Neural cell (in vitro differentiated cells): Measurements from ENCODE around the gene PCDH9. TPM values are rescaled to one million over a fixed set of nuclear protein-coding genes. Genes with fewer than 3 reads are reported as not detected.

ENCODE experiments used
- H2AFZ ChIP-seq: fragments of 200-600, 300-800 bp; sonication (generic), shearing (Covaris generic); 2 replicates; pipeline ENCODE4 v1.6.0; 2014; ENCODE audit warnings: low read depth, mild to moderate bottlenecking, antibody characterized with exemption, low read length, moderate library complexity
- H3F3A ChIP-seq: fragments of 200-600 bp; shearing (Covaris generic); 2 replicates; pipeline ENCODE4 v1.6.1; 2016; ENCODE audit warnings: mild to moderate bottlenecking, moderate library complexity, mixed read lengths, antibody characterized with exemption, low read length; ENCODE audit not compliant: insufficient read depth, poor library complexity, severe bottlenecking
- H3K27ac ChIP-seq: fragments of 200-600, 300-800 bp; sonication (generic), shearing (Covaris generic); 2 replicates; pipeline ENCODE4 v1.5.1; 2014; ENCODE audit warnings: mild to moderate bottlenecking, low read length, moderate library complexity
- H3K27me3 ChIP-seq: fragments of 300-800, 200-600 bp; sonication (generic), shearing (Covaris generic); 2 replicates; pipeline ENCODE4 v1.6.0; 2014; ENCODE audit warnings: mild to moderate bottlenecking, low read depth, low read length, moderate library complexity; ENCODE audit not compliant: insufficient read depth
- H3K36me3 ChIP-seq: fragments of 300-800, 200-600 bp; sonication (generic), shearing (Covaris generic); 2 replicates; pipeline ENCODE4 v1.5.1; 2014; ENCODE audit warnings: mild to moderate bottlenecking, antibody characterized with exemption, low read length, moderate library complexity; ENCODE audit not compliant: insufficient read depth
- H3K4me2 ChIP-seq: fragments of 300-800, 200-600 bp; sonication (generic), shearing (Covaris generic); 2 replicates; pipeline ENCODE4 v1.6.0; 2014; ENCODE audit warnings: mild to moderate bottlenecking, low read length
- H3K4me3 ChIP-seq: fragments of 300-800, 200-600 bp; sonication (generic), shearing (Covaris generic); 2 replicates; pipeline ENCODE4 v1.5.1; 2014; ENCODE audit warnings: mild to moderate bottlenecking, low read length, moderate library complexity
- H3K79me2 ChIP-seq: fragments of 200-600 bp; shearing (Covaris generic); replicated peaks from 2 replicates; pipeline ENCODE4 v1.6.0; 2014; ENCODE audit warnings: mild to moderate bottlenecking, low read length, moderate library complexity; ENCODE audit not compliant: insufficient read depth
- H3K9ac ChIP-seq: fragments of 300-800, 200-600 bp; sonication (generic), shearing (Covaris generic); 2 replicates; pipeline ENCODE4 v1.6.1; 2016; ENCODE audit warnings: mild to moderate bottlenecking, low read length, mixed read lengths
- H3K9me2 ChIP-seq: fragments of 200-600 bp; shearing (Covaris generic); 2 replicates; pipeline ENCODE4 v1.6.1; 2016; ENCODE audit warnings: mild to moderate bottlenecking, low read length, mixed read lengths; ENCODE audit not compliant: insufficient read depth
- H3K9me3 ChIP-seq: fragments of 200-600, 300-800 bp; sonication (generic), shearing (Covaris generic); 2 replicates; pipeline ENCODE4 v1.6.1; 2016; ENCODE audit warnings: mild to moderate bottlenecking, mixed run types, low read length, moderate library complexity, mixed read lengths
- H4K20me1 ChIP-seq: fragments of 200-600 bp; shearing (Covaris generic); 2 replicates; pipeline ENCODE4 v1.6.1; 2016; ENCODE audit warnings: mild to moderate bottlenecking, mixed run types; ENCODE audit not compliant: insufficient read depth
- EP300 ChIP-seq: fragments of 450-650 bp; conservative IDR thresholded peaks from 2 replicates; pipeline ENCODE4 v1.6.1; 2014; ENCODE audit warnings: antibody characterized with exemption, mild to moderate bottlenecking, moderate library complexity; ENCODE audit not compliant: poor library complexity, severe bottlenecking
- EZH2 ChIP-seq: fragments of 200-600, 300-800 bp; shearing (Covaris generic), sonication (generic); IDR thresholded peaks from 2 replicates; pipeline ENCODE4 v1.6.1; 2014; ENCODE audit warnings: antibody characterized with exemption, low read length, borderline replicate concordance, mild to moderate bottlenecking; ENCODE audit not compliant: insufficient read depth, poor library complexity, severe bottlenecking
- MXI1 ChIP-seq: fragments of 450-650 bp; conservative IDR thresholded peaks from 2 replicates; pipeline ENCODE4 v1.6.1; 2014; ENCODE audit warnings: antibody characterized with exemption, mild to moderate bottlenecking; ENCODE audit not compliant: poor library complexity, severe bottlenecking
- POLR2AphosphoS5 ChIP-seq: IDR thresholded peaks from 2 replicates; pipeline ENCODE4 v1.6.1; 2012
- RAD21 ChIP-seq: fragments of 450-650 bp; conservative IDR thresholded peaks from 2 replicates; pipeline ENCODE4 v1.6.1; 2014; ENCODE audit warnings: antibody characterized with exemption, mild to moderate bottlenecking, moderate library complexity
- SMC3 ChIP-seq: fragments of 450-650 bp; conservative IDR thresholded peaks from 2 replicates; pipeline ENCODE4 v1.6.1; 2014; ENCODE audit warnings: antibody characterized with exemption, mild to moderate bottlenecking, moderate library complexity; ENCODE audit not compliant: poor library complexity
- TAF1 ChIP-seq: IDR thresholded peaks from 2 replicates; pipeline ENCODE4 v1.6.1; 2012; ENCODE audit warnings: low read depth
- polyA plus RNA-seq: library from polyadenylated mRNA; depleted of rRNA; stranded (reverse); fragments of >200 nt; gene quantifications from 2 replicates; pipeline ENCODE4 v1.2.3, GENCODE V29; 2014
- TF ChIP-seq, protein P1 (sequence below): fragments of 450-650 bp; IDR thresholded peaks from 2 replicates; pipeline ENCODE4 v1.5.1; 2014; ENCODE audit warnings: antibody characterized with exemption, mild to moderate bottlenecking, moderate library complexity; ENCODE audit not compliant: poor library complexity, severe bottlenecking
- TF ChIP-seq, protein P2 (sequence below): IDR thresholded peaks from 2 replicates; pipeline ENCODE4 v1.6.1; 2012; ENCODE audit warnings: borderline replicate concordance

PCDH9 gene
- polyA plus RNA-seq, 1 donor from 2014 or later = 4.6 TPM

DNA sequence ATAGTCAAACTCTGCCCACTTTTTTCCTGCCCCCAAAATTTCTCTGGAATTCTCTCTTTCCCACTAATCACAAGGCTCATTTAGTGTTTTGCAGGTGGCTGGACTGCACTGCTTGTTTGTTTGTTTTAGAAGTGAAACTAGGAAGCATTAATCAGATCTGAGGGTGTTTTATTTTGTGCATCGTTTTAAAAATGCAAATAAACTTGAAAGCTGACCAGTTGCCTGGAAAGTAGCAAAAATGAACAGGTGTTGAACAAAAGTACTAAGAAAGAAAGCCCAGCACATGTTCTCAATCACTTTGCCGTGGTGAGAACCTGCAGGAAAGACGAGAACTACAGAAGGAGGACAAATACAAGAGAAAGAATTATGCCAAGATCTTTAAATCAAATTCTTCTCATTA lies 365.5 kb downstream of the PCDH9 start:
- Histone ChIP-seq H3K9ac (no peak overlapping the region), H4K20me1 (no peaks in the 10 kb centered on the region), H3K4me2 (no peak overlapping the region), H3K9me3 (no peaks in the 10 kb centered on the region), H3K9me2 (no peaks in the 10 kb centered on the region), H3K4me3 (no peak overlapping the region), H3K79me2 (no peaks in the 10 kb centered on the region), H3K27me3 (no peaks in the 10 kb centered on the region), H3K36me3 (no peaks in the 10 kb centered on the region), H3K27ac (no peak overlapping the region), H2AFZ (no peak overlapping the region), H3F3A (no peaks in the 10 kb centered on the region)
- TF ChIP-seq EZH2 = no peak

- H3F3A ChIP-seq = no peaks in the 10 kb centered on the region
- TF ChIP-seq EZH2 (no peak), MXI1 (no peak), TAF1 (no peak), SMC3 (no peak), RAD21 (no peak), EP300 (no peak), POLR2AphosphoS5 (no peak)
- TF ChIP-seq, protein P1, sequence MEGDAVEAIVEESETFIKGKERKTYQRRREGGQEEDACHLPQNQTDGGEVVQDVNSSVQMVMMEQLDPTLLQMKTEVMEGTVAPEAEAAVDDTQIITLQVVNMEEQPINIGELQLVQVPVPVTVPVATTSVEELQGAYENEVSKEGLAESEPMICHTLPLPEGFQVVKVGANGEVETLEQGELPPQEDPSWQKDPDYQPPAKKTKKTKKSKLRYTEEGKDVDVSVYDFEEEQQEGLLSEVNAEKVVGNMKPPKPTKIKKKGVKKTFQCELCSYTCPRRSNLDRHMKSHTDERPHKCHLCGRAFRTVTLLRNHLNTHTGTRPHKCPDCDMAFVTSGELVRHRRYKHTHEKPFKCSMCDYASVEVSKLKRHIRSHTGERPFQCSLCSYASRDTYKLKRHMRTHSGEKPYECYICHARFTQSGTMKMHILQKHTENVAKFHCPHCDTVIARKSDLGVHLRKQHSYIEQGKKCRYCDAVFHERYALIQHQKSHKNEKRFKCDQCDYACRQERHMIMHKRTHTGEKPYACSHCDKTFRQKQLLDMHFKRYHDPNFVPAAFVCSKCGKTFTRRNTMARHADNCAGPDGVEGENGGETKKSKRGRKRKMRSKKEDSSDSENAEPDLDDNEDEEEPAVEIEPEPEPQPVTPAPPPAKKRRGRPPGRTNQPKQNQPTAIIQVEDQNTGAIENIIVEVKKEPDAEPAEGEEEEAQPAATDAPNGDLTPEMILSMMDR = no peak
- TF ChIP-seq, protein P2, sequence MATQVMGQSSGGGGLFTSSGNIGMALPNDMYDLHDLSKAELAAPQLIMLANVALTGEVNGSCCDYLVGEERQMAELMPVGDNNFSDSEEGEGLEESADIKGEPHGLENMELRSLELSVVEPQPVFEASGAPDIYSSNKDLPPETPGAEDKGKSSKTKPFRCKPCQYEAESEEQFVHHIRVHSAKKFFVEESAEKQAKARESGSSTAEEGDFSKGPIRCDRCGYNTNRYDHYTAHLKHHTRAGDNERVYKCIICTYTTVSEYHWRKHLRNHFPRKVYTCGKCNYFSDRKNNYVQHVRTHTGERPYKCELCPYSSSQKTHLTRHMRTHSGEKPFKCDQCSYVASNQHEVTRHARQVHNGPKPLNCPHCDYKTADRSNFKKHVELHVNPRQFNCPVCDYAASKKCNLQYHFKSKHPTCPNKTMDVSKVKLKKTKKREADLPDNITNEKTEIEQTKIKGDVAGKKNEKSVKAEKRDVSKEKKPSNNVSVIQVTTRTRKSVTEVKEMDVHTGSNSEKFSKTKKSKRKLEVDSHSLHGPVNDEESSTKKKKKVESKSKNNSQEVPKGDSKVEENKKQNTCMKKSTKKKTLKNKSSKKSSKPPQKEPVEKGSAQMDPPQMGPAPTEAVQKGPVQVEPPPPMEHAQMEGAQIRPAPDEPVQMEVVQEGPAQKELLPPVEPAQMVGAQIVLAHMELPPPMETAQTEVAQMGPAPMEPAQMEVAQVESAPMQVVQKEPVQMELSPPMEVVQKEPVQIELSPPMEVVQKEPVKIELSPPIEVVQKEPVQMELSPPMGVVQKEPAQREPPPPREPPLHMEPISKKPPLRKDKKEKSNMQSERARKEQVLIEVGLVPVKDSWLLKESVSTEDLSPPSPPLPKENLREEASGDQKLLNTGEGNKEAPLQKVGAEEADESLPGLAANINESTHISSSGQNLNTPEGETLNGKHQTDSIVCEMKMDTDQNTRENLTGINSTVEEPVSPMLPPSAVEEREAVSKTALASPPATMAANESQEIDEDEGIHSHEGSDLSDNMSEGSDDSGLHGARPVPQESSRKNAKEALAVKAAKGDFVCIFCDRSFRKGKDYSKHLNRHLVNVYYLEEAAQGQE = no peak
- no peak overlapping the region for H3K4me3 ChIP-seq
- H2AFZ ChIP-seq = no peak overlapping the region
- H3K9me2 ChIP-seq = no peaks in the 10 kb centered on the region
- no peaks in the 10 kb centered on the region for H4K20me1 ChIP-seq
- H3K27ac ChIP-seq = no peak overlapping the region
- H3K4me2 ChIP-seq = no peak overlapping the region
- no peaks in the 10 kb centered on the region for H3K9me3 ChIP-seq
- no peaks in the 10 kb centered on the region for H3K36me3 ChIP-seq
- H3K27me3 ChIP-seq = no peaks in the 10 kb centered on the region
- H3K79me2 ChIP-seq = no peaks in the 10 kb centered on the region
- no peak overlapping the region for H3K9ac ChIP-seq
Measured at GRCh38 chr13:66860878-66861417, 369.2 kb downstream of the PCDH9 start.
